ENCODE results near the gene GAPDHS. TPM values are rescaled to one million over a fixed set of nuclear protein-coding genes. Genes with fewer than 3 reads are reported as not detected.

GAPDHS gene
- total and polyA plus RNA-seq, 2 experiments from 2014 or later = not detected

DNA sequence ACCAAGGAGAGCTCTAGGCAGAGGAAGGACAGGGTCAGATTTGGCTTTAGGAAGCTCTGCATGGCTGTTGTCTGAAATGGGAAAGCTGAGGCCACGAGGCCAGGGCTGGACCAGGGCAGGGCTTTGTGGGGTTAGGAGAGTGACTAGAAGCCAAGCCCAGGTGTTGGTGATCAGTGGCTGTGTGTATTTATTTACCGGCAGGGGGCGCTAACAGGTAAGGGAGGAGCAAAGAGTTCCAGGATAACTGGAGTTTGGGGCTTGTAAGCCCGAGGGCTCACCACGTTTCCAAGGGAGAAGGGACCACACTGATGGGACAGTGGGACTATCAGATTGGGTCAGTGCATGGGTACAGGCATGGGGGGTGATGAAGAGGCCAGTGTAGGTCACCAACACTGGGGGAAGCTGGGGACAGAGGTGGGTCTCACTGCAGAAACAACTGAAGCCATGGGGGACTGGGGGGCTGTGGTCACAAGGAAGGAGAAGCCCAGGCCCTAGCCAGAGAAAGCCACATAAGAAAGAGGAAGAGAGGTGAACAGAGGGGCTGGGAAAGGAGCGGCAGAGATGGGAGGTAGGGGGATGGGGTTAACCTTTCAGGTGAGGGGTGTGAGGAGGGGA, 16.0 kb downstream of the GAPDHS start:
- H3K79me2 ChIP-seq = peaks cover 28% of the 10 kb centered on the region
- H3K4me2 ChIP-seq = no peak overlapping the region
- no peaks in the 10 kb centered on the region for H3K9me2 ChIP-seq (replicated peaks; ENCODE audit: insufficient read depth)
- no peak overlapping the region for H3K4me3 ChIP-seq
- TF ChIP-seq EZH2phosphoT487 (IDR thresholded peaks at IDR 0.05; ENCODE audit: low read depth, severe bottlenecking, unreplicated experiment) (no peak), EZH2 (IDR thresholded peaks at IDR 0.05; ENCODE audit: borderline replicate concordance) (no peak)
- TF ChIP-seq, protein P1, sequence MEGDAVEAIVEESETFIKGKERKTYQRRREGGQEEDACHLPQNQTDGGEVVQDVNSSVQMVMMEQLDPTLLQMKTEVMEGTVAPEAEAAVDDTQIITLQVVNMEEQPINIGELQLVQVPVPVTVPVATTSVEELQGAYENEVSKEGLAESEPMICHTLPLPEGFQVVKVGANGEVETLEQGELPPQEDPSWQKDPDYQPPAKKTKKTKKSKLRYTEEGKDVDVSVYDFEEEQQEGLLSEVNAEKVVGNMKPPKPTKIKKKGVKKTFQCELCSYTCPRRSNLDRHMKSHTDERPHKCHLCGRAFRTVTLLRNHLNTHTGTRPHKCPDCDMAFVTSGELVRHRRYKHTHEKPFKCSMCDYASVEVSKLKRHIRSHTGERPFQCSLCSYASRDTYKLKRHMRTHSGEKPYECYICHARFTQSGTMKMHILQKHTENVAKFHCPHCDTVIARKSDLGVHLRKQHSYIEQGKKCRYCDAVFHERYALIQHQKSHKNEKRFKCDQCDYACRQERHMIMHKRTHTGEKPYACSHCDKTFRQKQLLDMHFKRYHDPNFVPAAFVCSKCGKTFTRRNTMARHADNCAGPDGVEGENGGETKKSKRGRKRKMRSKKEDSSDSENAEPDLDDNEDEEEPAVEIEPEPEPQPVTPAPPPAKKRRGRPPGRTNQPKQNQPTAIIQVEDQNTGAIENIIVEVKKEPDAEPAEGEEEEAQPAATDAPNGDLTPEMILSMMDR (IDR thresholded peaks at IDR 0.05; ENCODE audit: poor library complexity) = peak; percentile 70
- H3K4me1 ChIP-seq (ENCODE audit: insufficient read depth) = peaks cover 13% of the 10 kb centered on the region
- H2AFZ ChIP-seq = no peak overlapping the region
- no peaks in the 10 kb centered on the region for H3K36me3 ChIP-seq (replicated peaks; ENCODE audit: insufficient read depth, low read depth)
- no peak overlapping the region for H3K27ac ChIP-seq
- H3K9me3 ChIP-seq (ENCODE audit: low read depth) = no peaks in the 10 kb centered on the region
- H3K27me3 ChIP-seq = no peaks in the 10 kb centered on the region
- peak; percentile 88 for DNase-seq (ENCODE audit: low spot score)
- H4K20me1 ChIP-seq (ENCODE audit: insufficient read depth, poor library complexity, severe bottlenecking) = no peaks in the 10 kb centered on the region
- WGBS (ENCODE audit: low lambda C conversion rate, missing lambda C conversion rate) = 25% methylated on average over 6 of the region's 6 CpGs

DNA sequence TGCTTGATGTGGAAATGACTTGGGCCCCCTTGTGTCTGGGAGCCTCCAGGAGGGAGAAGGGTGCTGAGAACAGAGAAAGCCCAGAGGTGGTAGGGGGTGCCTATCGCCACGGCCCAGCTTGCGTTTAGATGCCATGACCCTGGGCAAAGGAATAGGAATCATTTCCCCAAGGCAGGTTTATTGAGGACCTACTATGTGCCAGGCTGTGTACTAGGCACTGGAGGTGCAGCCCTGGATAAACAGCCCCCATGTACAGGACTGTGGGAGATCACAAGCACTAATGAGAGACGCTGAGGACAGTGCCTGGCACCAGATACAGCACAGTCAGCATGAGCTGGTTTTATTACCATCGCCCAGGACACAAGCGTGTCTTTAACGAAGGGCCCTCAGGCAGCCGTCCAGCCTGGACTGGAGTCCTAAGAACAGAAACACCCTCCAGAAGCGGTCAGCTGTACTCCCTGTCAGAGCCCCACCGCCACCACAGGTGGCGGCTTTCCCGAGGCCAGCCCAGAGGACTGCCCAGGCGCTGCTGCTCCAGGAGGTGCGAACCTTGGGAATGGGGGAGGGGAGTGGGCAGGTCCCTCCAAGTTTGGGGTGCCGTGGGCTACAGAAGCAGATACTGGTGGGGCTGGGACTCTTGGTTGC, 16.7 kb downstream of the GAPDHS start:
- no peak overlapping the region for H3K27ac ChIP-seq
- H3K27me3 ChIP-seq = no peaks in the 10 kb centered on the region
- H3K9me3 ChIP-seq (ENCODE audit: low read depth) = no peaks in the 10 kb centered on the region
- no peaks in the 10 kb centered on the region for H3K36me3 ChIP-seq (replicated peaks; ENCODE audit: insufficient read depth, low read depth)
- no peaks in the 10 kb centered on the region for H4K20me1 ChIP-seq (ENCODE audit: insufficient read depth, poor library complexity, severe bottlenecking)
- no peak overlapping the region for H2AFZ ChIP-seq
- no peak overlapping the region for H3K4me2 ChIP-seq
- no peaks in the 10 kb centered on the region for H3K9me2 ChIP-seq (replicated peaks; ENCODE audit: insufficient read depth)
- no peak for DNase-seq (ENCODE audit: low spot score)
- TF ChIP-seq EZH2 (IDR thresholded peaks at IDR 0.05; ENCODE audit: borderline replicate concordance) = no peak
- TF ChIP-seq, protein P1 (IDR thresholded peaks at IDR 0.05; ENCODE audit: poor library complexity) = no peak
- TF ChIP-seq EZH2phosphoT487 (IDR thresholded peaks at IDR 0.05; ENCODE audit: low read depth, severe bottlenecking, unreplicated experiment) = no peak
- peaks cover 8% of the 10 kb centered on the region for H3K4me1 ChIP-seq (ENCODE audit: insufficient read depth)
- H3K79me2 ChIP-seq = peaks cover 20% of the 10 kb centered on the region
- H3K4me3 ChIP-seq = no peak overlapping the region
- 94% methylated on average over 14 of the region's 15 CpGs for WGBS (ENCODE audit: low lambda C conversion rate, missing lambda C conversion rate)

DNA sequence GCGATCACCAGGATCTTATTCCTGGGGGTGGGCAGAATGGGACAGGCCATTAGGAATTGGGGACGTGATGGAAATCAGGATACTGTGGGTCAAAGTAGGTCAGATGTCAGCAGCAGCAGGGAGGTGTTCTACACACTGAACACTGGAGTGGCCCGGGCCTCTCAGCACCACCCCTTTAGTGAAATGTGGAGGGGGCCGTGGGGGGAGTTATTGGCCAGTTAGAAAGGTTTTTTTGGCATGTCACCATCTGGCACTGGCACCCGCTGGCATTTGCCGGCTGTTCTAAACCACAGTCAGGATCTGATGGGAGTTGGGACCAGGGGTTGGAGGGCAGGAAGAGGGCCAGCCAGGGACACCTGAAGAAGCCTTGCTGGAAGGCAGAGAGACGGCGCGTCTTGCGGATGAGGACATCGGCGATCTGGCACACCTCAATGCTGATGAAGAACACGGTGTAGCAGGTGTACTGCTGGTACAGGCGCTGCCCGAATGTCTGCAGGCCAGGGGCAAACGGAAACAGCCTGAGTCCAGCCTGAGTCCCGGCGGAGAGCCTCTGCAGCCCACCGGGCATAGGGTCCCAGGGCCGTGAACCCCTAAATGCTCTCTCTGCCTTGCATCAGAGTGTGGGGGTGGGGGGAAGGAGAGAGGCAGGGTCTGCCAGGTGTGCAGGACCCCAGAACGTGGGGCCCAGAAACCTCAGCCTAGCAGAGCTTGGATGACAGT, 18.0 kb downstream of the GAPDHS start:
- no peak for TF ChIP-seq EZH2phosphoT487 (IDR thresholded peaks at IDR 0.05; ENCODE audit: low read depth, severe bottlenecking, unreplicated experiment)
- Histone ChIP-seq H3K9me2 (replicated peaks; ENCODE audit: insufficient read depth) (no peaks in the 10 kb centered on the region), H4K20me1 (ENCODE audit: insufficient read depth, poor library complexity, severe bottlenecking) (no peaks in the 10 kb centered on the region), H3K9me3 (ENCODE audit: low read depth) (no peaks in the 10 kb centered on the region), H3K4me3 (no peak overlapping the region), H3K36me3 (replicated peaks; ENCODE audit: insufficient read depth, low read depth) (no peaks in the 10 kb centered on the region), H3K79me2 (peaks cover 13% of the 10 kb centered on the region), H3K4me1 (ENCODE audit: insufficient read depth) (peaks cover 6% of the 10 kb centered on the region), H2AFZ (no peak overlapping the region), H3K27me3 (no peaks in the 10 kb centered on the region), H3K4me2 (no peak overlapping the region), H3K27ac (no peak overlapping the region)
- WGBS (ENCODE audit: low lambda C conversion rate, missing lambda C conversion rate) = 96% methylated on average over 21 of the region's 21 CpGs
- no peak for DNase-seq (ENCODE audit: low spot score)

All from hepatocyte (in vitro differentiated cells).